Thyroid gland (tissue), 4 donors: Measurements from ENCODE around the gene BEAN1. TPM values are rescaled to one million over a fixed set of nuclear protein-coding genes. Genes with fewer than 3 reads are reported as not detected.

ENCODE experiments used
- DNase-seq, 2 donors: peaks; one replicate each; pipeline ENCODE4 v3.0.0-alpha.2; 2019
- H3K27ac ChIP-seq, 3 donors: fragments of 200-600 bp; sonication (generic); 1 replicate in 2 of 3; 2 replicates in 1 of 3; pipeline ENCODE4 v1.5.1; 2016 to 2019; ENCODE audit warnings: mild to moderate bottlenecking in 1 of 3, moderate library complexity in 1 of 3
- H3K27me3 ChIP-seq: fragments of 200-600 bp; sonication (generic); one replicate; pipeline ENCODE4 v1.5.1; 2019
- H3K36me3 ChIP-seq, 2 donors: fragments of 200-600 bp; sonication (generic); one replicate each; pipeline ENCODE4 v1.5.1; 2016 to 2019
- H3K4me1 ChIP-seq, 2 donors: fragments of 200-600 bp; sonication (generic); one replicate each; pipeline ENCODE4 v1.5.1; 2017 to 2019
- H3K4me3 ChIP-seq, 3 donors: fragments of 200-600 bp; sonication (generic); replicated peaks in 1 of 3; 1 replicate in 2 of 3; 2 replicates in 1 of 3; pipeline ENCODE4 v1.5.1; 2016; ENCODE audit warnings: mild to moderate bottlenecking in 1 of 3
- H3K9me3 ChIP-seq: fragments of 200-600 bp; sonication (generic); one replicate; pipeline ENCODE4 v1.5.1; 2017
- POLR2A ChIP-seq, 2 donors: fragments of 450-650 bp; IDR thresholded peaks; one replicate each; pipeline ENCODE4 v1.6.1; 2017; ENCODE audit warnings: antibody characterized with exemption in 2 of 2, mild to moderate bottlenecking in 2 of 2, moderate library complexity in 1 of 2
- WGBS, 2 donors: methylation state at CpG; one replicate each; pipeline ENCODE4 v1.1.5; 2017; 5-methylcytosine and 5-hydroxymethylcytosine counted together
- intact Hi-C: fragments of 100-400 bp; cut with DNase I; formaldehyde crosslinking; loops from one replicate; pipeline ENCODE4 v1.15.1; 2023
- total RNA-seq, 4 donors: library from RNA; depleted of rRNA; stranded (reverse); fragments of >200 nt; gene quantifications; one replicate each; pipeline ENCODE4 v1.2.3, GENCODE V29; 2016
- TF ChIP-seq, protein P1 (sequence below), 6 experiments: fragments of 200-600 bp in 3 of 6; fragments of 450-650 bp in 3 of 6; sonication (generic) in 3 of 6; IDR thresholded peaks; one replicate each; pipeline ENCODE4 v1.5.1; 2016 to 2019; ENCODE audit warnings: antibody characterized with exemption in 6 of 6, mild to moderate bottlenecking in 2 of 6, inconsistent platforms in 1 of 6, moderate library complexity in 1 of 6

The BEAN1 gene
- total RNA-seq, 4 donors from 2014 or later, result 0.38 to 0.54 TPM; not detected in 2

DNA sequence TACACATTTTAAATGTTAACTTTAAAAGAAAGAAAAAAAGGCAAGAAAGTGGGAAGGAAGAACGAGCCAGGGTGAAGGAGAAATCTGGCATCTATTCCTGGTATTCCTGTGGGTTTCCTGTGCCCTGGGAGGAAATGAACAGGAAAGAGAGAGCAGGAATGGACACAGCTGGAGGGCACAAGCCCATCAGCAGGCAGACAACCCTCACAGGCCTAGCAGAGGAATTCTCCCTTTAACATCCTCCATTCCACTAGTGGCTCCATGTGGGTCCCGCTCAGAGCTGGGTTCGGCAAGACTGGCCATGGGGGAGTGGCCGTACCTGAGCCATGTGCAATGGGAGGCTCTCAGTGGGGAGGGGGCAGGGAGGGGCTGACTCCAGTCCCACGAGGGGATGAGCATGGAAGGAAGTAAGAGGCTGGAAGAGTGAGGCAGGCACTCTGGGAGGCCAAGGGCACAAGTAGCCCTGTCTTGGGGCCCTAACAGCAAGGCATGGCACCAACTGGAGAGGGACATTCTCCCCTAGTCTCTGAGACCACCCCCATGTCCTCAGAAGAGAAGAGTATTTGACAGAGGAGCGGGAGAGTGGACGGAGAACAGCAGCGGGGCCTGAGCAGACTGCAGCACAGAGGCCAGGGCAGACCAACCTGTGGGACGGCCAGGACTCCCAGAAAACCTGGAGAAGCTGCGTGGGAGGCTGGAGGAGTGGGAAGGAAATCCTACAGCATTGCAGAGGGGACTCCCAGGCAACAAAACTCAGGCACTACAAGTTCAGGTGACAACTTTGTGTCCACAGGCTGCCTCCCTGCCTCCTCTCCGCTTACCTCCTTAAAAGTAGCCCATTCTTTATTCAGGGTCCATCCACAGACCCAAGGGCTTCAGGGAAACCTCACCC lies 92.6 kb downstream of the BEAN1 start:
- Histone ChIP-seq H3K9me3 (no peaks in the 10 kb centered on the region), H3K27ac (peak overlapping the region; percentile 11 to 96 (median 59)), H3K36me3 (no peaks in the 10 kb centered on the region), H3K4me1 (peaks cover 69 to 87% of the 10 kb centered on the region in 2 donors), H3K27me3 (no peaks in the 10 kb centered on the region), H3K4me3 (no peak overlapping the region)
- intact Hi-C loops, result loop anchor here (5.0 kb wide), 1 partner anchor 33 kb away; the partner anchor contains the start of genes CKLF and TK2
- TF ChIP-seq, protein P1, sequence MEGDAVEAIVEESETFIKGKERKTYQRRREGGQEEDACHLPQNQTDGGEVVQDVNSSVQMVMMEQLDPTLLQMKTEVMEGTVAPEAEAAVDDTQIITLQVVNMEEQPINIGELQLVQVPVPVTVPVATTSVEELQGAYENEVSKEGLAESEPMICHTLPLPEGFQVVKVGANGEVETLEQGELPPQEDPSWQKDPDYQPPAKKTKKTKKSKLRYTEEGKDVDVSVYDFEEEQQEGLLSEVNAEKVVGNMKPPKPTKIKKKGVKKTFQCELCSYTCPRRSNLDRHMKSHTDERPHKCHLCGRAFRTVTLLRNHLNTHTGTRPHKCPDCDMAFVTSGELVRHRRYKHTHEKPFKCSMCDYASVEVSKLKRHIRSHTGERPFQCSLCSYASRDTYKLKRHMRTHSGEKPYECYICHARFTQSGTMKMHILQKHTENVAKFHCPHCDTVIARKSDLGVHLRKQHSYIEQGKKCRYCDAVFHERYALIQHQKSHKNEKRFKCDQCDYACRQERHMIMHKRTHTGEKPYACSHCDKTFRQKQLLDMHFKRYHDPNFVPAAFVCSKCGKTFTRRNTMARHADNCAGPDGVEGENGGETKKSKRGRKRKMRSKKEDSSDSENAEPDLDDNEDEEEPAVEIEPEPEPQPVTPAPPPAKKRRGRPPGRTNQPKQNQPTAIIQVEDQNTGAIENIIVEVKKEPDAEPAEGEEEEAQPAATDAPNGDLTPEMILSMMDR (IDR thresholded peaks at IDR 0.05), result no peak
- 84 to 87% methylated on average over 11 of the region's 11 CpGs for WGBS, 2 donors
- no peak for DNase-seq

DNA sequence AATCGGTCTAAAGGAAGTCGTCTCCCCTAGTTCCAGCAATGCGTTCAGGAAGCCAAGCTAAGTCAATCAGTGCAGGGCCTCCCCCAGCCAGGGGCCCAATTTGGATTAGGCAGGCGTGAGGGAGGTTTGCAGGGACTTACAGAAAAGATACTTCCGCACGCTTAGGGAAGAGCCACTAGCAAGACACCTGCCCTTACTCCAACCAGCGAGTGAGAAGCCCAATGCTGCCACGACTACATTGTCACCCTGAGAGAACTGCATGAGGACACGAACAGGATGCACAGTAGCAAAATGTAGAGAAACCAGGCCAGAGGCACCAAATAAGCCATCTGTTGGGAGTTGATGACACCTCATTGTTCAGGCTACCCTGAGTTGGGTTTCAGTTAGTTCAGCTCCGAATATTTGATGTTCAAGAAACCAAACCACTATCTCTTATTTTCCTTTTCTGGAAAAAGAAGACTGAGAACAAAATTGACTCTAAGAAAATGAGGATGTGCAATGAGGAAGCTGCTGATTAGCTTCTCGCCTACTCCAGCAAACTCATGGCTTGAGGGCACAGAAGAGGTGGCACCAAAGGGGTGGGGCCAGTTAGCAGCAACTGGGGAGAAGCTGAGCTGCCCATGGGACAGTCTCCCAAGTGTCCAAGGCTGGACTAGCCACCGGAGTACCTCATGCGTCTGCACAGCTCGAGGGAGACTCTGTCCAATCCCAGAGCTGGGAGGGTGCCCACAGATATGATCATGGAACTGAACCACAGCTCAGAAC lies 93.5 kb downstream of the BEAN1 start:
- WGBS, 2 donors, result 85 to 88% methylated on average over 14 of the region's 14 CpGs
- DNase-seq, result no peak

DNA sequence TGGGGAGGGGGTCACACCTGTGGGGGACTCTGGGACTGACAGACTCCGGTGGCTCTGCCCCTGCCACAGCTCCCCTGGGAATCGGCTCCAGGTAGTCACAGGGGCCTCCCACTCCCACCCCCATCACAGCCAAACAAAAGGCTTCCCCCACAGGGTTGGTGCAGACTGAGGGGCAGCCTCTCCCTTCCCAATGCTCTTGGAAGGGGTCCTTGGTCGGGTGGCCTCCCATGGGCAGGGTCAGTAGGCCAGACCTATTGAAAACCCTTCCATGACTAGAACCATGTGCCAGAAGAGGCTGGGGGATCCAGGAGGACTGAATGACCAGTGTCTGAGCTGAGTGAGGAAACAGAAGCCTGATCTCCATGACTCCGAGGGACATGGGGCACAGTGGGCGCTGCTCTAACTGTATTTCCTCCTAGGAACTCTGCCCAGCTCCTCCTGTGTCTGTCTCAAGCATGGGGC lies 94.2 kb downstream of the BEAN1 start:
- no peak for DNase-seq
- no peaks in the 10 kb centered on the region for H3K27me3 ChIP-seq
- H3K9me3 ChIP-seq, result no peaks in the 10 kb centered on the region
- TF ChIP-seq POLR2A (IDR thresholded peaks at IDR 0.05), result no peak
- TF ChIP-seq, protein P1 (IDR thresholded peaks at IDR 0.05), result no peak
- no peak overlapping the region for H3K4me3 ChIP-seq
- intact Hi-C loops, result no loop called here
- H3K4me1 ChIP-seq, result peaks cover 64 to 84% of the 10 kb centered on the region in 2 donors
- WGBS, 2 donors, result 86 to 88% methylated on average over 5 of the region's 5 CpGs
- peak overlapping the region; percentile 20 to 96 (median 82) for H3K27ac ChIP-seq
- no peaks in the 10 kb centered on the region for H3K36me3 ChIP-seq

More for the DNA sequence above, 93.5 kb downstream of the BEAN1 start:
- TF ChIP-seq, protein P1 (IDR thresholded peaks at IDR 0.05), result no peak
- TF ChIP-seq POLR2A (IDR thresholded peaks at IDR 0.05), result no peak
- Histone ChIP-seq H3K27ac (peak overlapping the region in 2 of 3 donors; percentile 82 to 96), H3K36me3 (no peaks in the 10 kb centered on the region), H3K4me1 (peaks cover 67 to 89% of the 10 kb centered on the region in 2 donors), H3K27me3 (no peaks in the 10 kb centered on the region), H3K4me3 (no peak overlapping the region), H3K9me3 (no peaks in the 10 kb centered on the region)
- intact Hi-C loops, result no loop called here

DNA sequence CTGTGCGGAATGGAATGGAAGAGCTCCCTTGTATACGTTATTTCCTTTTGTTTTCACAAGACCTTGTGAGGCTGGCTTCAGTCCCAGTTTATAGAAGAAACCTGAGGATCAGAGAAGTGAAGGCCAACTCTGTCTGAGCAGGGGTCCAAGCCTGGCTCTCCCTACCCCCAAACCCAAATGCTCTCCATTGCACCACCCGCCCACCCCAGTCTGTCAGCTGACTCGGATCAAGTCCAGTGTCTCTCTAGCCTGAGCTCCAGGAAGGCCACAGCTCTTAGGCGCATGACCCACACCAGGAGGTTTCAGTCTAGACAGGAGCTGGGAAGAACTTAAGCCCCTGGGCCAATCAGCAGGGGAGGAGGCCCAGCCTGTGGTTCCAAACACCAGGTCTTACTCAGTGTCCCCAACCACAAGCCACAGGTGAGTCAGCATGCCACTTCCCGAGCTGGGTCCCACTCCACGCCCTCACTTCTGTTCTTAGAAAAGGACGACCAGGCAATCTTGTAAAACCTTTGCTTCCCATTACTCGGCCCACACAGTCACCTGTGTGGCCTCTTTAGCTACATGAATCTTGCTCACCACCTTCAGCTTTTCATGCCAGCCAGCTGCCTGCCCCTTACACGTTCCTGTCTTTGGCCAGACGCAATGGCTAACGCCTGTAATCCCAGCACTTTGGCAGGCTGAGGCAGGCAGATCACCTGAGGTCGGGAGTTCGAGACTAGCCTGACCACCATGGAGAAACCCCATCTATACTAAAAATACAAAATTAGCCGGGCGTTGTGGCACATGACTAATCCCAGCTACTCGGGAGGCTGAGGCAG lies 95.1 kb downstream of the BEAN1 start:
- H3K4me1 ChIP-seq, result peaks cover 62 to 86% of the 10 kb centered on the region in 2 donors
- WGBS, 2 donors, result 53 to 62% methylated on average over 17 of the region's 17 CpGs
- peak; percentile 54 to 63 for DNase-seq

More for the DNA sequence above, 95.1 kb downstream of the BEAN1 start:
- Histone ChIP-seq H3K27ac (peak overlapping the region; percentile 20 to 96 (median 82)), H3K4me3 (no peak overlapping the region), H3K9me3 (no peaks in the 10 kb centered on the region), H3K36me3 (no peaks in the 10 kb centered on the region), H3K27me3 (no peaks in the 10 kb centered on the region)
- TF ChIP-seq POLR2A (IDR thresholded peaks at IDR 0.05), result no peak
- TF ChIP-seq, protein P1 (IDR thresholded peaks at IDR 0.05), result no peak
- intact Hi-C loops, result no loop called here
